HG03469 (cell line): ENCODE data around the gene TACC2.

ENCODE experiments used
- ATAC-seq: cut with Tn5 transposase; IDR thresholded peaks from one replicate; pipeline ENCODE4 v1.9.1; 2021; ENCODE audit warnings: mild to moderate bottlenecking, moderate library complexity, moderate number of reproducible peaks; ENCODE audit not compliant: unreplicated experiment

Gene TACC2

DNA sequence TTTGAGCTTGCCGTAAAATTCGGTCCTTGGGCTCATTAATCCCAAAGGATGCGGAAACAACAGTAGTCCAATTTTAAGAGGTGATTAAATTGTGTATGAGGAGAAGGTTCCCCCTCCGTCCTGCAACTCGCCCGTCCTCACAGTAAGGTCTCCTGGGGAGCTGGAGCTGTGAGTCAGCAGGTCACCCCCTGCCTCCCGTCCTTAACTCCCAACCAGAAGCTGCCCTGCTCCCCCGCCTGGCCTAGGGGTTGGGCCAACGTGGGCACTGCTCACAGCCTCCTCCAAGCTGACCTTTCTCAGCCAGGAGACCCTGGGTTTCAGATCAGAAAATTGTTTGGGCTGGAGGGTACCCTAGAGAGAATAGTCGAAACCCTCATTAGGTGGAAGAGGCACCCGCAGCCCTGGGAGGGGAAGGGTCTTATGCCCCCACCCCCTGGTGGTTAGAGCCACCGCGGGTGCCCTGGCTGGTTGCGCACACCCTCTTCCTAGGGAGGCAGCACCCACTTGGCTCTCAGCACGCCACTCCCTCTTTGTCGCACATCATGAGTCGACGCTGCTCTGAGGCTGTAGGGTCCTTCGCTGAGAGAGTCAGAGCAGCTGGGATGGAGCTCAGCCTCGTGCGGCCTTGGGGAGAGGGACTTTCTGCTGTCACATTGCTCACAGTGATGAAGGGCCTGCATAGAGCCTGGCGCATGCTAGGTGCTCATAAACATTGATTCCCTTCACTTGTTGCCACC is 131.2 kb downstream of the TACC2 start:
- no peak for ATAC-seq

DNA sequence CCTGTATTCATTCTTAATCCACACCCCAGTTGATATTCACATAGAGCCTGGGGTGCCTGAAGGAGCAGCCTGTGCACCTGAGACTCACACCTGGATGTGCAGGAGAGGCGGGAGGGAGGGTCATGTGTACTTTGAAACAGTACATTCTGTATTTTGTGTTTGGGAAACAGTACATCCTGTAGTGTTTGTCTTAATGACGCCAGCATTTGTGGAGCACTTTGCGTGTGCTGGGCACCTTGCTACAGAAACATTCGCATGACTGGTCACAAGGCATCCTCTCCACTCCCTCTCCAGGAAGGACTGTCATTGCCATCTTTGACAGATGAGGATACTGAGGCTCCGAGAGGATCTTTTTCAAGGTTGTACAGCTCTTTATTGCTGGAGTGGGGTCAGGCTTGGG is 132.1 kb downstream of the TACC2 start:
- no peak for ATAC-seq

DNA sequence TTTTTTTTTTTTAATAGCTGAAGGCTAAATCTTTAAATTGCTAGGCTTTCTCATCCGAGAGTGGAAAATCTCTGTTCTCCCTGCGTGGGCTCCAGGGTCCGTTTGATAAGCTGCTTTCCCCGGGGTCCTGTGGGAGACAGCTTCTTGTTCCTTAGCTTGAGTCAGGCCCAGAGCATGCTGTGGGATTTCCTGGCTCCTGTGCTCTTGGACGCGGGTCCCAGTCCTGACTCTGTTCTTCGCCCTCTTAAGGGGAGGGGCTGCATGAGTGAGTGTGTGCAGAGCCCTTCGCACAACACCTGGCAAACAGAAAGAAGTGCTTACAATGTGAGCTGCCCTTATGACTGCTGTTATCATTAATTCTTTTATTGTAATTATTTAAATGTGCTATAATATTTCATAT is 133.5 kb downstream of the TACC2 start:
- no peak for ATAC-seq

- no peak for ATAC-seq
Observed at GRCh38 chr10:122123186-122123585, 134.2 kb downstream of the TACC2 start.

DNA sequence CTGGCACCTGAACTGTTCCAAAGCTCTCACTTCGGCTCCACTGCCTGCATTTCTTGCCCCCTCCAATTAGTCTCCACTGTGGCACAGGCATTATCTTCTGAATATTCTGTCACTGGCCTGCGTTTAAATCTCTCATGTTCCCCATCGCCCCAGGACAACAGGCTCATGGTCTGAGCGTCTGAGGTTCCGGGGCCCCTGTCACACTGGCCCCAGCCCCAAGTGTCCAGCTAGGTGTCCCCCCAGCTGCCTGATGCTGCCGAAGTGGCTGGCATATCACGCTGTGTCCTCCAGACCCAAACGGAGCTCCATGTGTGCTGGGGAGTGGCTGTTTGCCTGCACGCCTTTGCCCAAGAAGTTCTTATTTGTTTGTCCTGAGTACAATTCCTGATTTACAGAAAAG is 135.4 kb downstream of the TACC2 start:
- ATAC-seq, result no peak

DNA sequence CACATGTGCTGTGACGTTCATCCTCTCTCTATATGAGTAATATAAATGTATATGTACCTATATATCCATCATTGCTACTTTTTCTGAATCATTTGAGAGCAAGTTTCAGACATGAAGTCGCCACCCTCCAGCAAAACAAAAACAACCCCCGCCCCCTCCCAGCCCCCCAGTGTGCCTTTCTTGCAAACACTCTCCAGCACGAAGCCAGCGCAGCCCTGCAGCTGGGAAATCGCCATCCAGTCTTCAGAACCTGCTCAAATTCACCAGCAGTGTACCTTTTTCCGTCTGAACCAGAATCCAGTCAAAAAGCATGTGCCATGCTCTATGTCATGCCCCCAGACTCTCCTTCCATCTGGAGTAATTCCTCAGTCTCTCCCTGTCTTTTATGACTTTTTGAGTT is 135.8 kb downstream of the TACC2 start:
- no peak for ATAC-seq

- no peak for ATAC-seq
Observed at GRCh38 chr10:122126763-122127659, 138.0 kb downstream of the TACC2 start.

GRCh38 chr10:122127943-122128342 is 139.0 kb downstream of the TACC2 start:
- ATAC-seq, result no peak

DNA sequence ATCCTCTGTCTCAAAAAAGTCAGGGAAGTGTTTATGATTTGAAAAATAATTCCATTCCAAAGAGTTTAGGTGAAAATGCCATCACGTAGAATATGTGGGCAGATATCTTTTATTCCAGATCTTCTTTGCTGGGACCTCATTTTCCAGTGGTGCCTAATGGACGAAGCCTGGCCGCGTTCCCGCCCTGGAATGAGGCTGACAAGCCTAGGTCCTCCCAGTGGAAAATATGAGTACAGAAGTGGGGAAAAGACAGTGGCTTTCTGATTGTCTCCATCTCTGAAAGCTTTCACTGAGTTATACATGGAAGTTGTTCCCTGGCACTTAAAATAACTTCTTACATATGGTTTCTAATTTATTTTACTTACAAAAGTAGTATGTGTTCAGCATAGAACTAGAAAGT is 139.4 kb downstream of the TACC2 start:
- ATAC-seq, result no peak

GRCh38 chr10:122130474-122131110 is 141.6 kb downstream of the TACC2 start:
- no peak for ATAC-seq

DNA sequence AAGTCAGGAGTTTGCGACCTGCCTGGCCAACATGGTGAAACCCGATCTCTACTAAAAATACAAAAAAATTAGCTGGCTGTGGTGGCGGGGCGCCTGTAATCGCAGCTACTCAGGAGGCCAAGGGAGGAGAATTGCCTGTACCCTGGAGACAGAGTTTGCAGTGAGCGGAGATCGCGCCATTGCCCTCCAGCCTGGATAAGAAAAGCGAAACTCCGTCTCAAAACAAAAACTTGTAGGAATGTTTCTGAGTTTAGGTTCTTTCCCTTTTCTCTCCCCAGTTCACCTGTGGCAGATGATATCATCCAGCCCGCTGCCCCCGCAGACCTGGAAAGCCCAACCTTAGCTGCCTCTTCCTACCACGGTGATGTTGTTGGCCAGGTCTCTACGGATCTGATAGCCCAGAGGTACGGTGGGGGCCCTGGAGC is 143.4 kb downstream of the TACC2 start:
- ATAC-seq, result no peak

DNA sequence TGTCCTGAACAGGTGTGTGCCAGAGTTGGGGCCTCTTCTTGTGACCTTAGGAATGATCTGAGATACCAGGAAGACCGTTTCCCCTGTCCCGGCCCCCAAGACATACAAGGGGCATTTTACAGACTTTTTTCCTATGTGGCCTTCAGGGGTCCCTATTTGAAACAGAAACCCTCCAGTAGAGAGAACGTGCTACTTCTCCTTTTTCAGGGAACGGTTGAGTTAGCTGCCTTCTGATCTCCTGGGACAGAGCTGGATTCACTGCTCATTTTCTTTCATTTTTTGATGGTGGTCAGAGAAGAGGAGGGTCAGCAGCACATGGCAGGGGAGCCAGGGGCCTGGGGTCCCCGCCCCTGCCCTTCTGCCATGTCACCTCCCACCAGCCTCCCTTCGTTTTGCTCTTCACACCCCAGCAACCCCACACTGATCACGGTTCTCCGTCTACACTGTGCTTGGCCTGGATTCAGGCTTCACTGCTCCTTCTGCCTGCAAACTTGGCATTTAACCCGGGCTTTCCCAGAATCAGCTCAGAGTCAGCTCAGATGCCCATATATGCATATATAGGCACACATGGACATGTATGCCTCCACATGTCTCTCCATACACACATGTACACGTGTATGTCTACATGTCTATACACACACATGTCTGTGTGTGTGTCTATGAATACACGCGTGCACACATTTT is 144.1 kb downstream of the TACC2 start:
- ATAC-seq, result no peak

DNA sequence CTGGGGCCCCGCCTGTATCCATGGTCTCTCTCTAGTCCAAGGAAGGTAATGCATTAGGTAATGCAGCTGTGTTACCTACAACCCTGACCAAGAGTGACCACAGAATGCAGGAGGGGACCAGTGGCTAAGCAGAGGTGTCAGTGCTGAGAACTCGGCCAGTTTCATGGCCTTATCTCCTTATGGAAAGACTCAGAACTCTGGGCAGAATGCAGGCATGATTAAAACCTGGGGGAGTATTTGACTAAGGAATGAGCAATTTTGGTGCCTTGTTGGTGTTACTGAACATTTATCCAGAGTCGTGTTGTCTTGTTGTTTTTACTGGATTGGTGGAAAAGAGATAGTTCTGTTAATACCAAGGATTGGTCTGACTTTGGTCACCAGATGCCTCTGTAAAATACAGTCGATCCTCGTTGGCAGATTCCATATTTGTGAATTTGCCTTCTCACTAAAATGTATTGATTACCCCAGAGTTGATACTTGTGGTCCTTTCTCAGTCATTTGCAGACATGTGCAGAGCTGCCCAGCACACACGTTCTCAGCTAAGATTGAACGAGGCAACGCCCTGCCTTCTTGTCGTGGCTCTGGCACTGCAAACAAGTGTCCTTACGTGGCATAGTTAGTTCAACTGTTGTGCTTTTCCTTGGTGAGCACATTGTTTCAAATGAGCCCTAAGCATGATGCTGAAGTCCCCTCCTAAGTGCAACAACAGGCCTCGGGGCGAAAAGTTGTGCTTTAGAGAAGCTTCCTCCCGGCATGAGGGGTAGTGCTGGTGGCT is 146.5 kb downstream of the TACC2 start:
- ATAC-seq, result no peak

- ATAC-seq, result no peak
Observed at GRCh38 chr10:122138831-122139625, 150.1 kb downstream of the TACC2 start.

- no peak for ATAC-seq
Observed at GRCh38 chr10:122139627-122140170, 150.7 kb downstream of the TACC2 start.

GRCh38 chr10:122140461-122140902 is 151.5 kb downstream of the TACC2 start:
- no peak for ATAC-seq

DNA sequence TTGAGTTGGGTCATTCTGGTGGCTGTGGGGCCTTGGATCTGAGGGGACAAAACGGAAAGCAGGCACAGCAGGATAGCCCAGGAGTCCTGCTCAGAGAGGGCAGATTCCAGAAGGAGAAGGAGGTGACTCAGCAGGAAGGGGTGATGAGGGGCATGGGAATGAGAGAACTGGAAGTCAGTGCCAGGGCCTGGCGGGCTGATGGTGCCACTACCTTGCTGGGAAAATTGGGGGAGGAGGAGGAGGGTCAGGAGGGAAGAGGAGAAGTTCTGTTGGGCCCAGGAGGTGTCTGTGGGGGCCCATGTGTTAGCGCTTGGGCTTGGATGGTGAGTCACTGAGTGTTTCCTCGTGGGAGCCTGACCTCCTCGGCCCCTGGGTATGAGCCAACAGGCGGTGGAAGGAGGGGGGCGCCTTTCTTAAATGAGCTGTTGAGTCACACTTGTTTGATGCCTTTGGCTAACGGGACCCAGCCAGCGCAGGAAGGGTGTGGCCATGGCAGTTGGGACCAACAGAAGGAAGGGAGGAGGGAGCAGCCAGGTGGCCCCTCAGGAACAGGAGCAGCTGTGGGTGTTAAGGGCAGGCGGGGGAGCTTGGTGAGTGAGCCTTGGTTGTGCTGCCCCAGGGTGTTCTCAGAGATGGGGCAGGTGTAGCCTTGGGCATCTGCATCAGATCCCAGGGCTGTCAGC is 152.1 kb downstream of the TACC2 start:
- no peak for ATAC-seq

DNA sequence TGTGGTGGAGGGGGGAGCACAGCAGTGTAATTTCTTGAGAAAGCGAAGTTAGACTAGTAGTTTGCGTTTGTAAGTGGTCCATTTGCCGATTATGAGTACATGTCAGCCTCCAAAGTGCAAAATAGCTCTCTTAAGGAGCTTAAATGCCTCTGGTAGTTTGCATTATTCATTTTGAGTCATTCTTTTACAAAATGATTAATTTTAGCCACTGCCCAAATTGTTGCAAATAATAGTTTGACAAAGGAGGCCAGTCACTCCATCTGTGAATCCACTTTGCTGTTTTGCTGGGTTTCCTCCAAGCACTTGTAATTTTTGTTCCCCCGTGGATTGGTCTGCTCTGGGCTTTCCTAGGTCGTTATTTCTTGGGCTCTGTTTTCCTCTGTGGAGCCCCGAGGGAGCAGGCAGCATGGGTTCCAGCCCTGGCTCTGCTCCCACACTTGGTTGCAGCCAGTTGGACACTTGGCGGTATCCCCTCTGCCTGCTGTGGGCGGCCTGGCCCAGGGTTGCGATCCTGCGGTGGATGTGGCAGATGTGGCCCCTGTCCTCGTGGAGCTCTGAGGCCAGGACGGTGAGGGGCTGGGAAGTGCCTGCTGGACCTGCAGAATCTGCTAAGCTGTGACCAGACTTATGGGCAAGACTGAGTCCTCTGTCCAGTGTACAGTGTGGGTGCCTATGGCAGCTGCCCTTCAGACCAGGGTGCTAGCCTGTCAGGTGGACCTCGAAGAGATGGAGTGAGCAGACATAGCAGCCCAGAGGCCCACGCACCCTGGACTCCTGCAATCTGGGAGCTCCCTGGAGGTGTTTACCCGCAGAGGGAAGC is 153.1 kb downstream of the TACC2 start:
- no peak for ATAC-seq
